LNCaP clone FGC (cell line): ENCODE data around the gene TDRD1.

Source experiments
- DNase-seq: peaks from one replicate; pipeline ENCODE4 v3.0.0-alpha.2; 2011; ENCODE audit warnings: low read depth
- H3K4me3 ChIP-seq: 2 replicates; pipeline ENCODE4 v1.5.1; 2011; ENCODE audit warnings: mild to moderate bottlenecking, low read depth, low read length, control low read depth
- TF ChIP-seq, protein P1 (sequence below): IDR thresholded peaks from 2 replicates; pipeline ENCODE4 v1.5.1; 2012; ENCODE audit warnings: mild to moderate bottlenecking; ENCODE audit not compliant: control insufficient read depth, insufficient read depth; ENCODE audit errors: extremely low read depth

Gene TDRD1

DNA sequence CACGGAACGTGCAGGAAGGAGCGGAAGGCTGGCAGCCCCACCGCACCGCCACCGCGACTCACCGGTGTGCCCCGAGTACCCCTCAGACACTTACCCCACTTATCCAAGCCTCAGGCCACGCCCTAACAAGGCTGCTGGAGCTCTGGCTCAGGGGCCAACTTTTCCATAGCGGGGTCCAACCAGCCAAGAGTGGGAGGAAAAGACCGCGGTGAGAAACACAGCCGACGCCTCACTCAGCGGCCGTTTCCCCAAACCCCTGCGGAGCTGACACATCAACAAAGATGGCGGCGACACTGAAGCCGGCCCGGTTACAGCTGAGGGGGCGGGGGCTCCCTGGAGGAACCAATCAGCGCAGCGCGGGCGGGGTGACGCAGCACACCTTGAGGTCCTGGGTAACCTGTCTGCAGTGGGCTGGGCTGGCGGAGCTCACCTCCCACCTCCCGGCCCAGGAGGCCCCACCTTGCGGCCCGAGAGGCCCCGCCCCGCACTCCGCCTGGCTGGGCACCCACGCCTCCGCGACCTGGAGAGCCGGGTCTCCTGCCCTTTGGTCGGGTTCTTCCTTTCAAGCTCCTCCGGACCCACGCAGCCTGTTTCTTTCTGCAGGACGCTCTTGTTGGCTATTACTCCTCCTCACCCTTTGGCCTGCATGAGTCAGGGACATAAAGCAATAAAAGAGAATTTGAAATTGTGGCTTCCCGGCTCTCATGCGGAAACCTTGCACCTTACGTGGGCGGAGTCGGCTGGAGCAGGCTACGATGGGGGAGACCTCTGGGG, 5.0 kb upstream of the TDRD1 start, which contains the start of gene CCDC186:
Gene CCDC186, minus strand, starts transcription at position 283 of the 774 bp plus-strand sequence. CDS start 10,935 bp downstream, outside the sequence.
- peak; percentile 95 for DNase-seq
- H3K4me3 ChIP-seq, result peak within 1 kb of the TSS; percentile 94
- TF ChIP-seq, protein P1, sequence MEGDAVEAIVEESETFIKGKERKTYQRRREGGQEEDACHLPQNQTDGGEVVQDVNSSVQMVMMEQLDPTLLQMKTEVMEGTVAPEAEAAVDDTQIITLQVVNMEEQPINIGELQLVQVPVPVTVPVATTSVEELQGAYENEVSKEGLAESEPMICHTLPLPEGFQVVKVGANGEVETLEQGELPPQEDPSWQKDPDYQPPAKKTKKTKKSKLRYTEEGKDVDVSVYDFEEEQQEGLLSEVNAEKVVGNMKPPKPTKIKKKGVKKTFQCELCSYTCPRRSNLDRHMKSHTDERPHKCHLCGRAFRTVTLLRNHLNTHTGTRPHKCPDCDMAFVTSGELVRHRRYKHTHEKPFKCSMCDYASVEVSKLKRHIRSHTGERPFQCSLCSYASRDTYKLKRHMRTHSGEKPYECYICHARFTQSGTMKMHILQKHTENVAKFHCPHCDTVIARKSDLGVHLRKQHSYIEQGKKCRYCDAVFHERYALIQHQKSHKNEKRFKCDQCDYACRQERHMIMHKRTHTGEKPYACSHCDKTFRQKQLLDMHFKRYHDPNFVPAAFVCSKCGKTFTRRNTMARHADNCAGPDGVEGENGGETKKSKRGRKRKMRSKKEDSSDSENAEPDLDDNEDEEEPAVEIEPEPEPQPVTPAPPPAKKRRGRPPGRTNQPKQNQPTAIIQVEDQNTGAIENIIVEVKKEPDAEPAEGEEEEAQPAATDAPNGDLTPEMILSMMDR, result no peak

DNA sequence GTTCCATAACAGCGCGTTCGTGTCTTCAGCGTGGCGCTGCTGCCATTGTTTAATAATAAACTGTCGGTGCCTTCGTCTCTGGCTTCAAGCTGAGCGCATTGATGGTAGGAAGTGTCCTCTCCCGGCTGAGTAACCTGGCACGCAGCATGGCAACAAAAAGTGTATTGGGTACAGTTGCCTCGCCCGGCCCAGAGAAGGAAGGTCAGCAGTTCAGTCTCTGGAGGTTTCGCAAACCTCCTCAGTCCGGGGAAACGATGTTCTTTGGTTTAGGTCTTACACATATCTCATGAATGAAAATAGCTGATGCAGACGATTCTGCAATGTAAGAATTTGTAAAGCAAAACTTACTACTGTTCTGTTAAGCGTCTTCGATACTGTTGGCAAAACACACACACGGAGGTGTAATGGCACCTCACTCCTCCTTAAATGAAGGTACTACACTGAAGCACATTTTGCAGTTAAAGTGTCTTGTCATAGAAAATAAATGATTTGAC, 4.4 kb upstream of the TDRD1 start:
- peak overlapping the region; percentile 94 for H3K4me3 ChIP-seq
- TF ChIP-seq, protein P1, result no peak
- no peak for DNase-seq

DNA sequence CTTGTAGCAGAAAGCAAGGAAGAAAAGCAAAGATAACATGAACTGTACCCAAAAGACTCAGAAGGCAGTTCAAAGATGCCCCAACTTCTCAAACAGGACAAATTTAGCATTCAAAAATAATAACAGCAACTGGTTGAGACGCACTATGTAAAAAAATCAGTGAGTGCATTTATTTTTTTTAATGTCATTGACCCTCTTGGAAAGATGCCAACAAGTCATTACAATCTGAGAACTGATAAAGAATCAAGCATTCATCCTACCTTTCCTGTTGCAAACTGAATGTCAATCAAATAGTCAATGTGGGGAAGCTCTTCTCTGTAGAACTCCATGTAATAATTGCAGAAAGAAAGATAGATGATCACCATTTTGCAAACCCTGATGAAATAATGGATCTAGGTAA, 3.5 kb upstream of the TDRD1 start:
- no peak overlapping the region for H3K4me3 ChIP-seq
- TF ChIP-seq, protein P1, result no peak
- no peak for DNase-seq

DNA sequence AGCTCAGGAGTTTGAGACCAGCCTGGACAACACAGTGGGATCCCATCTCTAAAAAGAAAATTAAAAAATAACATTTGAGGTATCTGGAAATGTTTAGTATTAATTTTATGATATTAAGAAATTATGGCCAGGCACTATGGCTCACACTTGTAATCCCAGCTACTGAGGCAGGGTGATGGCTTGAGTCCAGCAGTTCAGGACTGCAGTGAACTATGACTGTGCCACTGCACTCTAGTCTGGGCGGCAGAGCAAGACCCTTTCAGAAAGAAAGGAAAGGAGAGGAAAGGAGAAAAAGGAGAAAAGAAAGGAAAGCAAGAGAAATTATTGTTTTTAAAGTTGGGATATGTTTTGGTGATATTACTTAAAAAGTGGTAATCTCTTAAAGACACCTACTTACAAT, 2.6 kb upstream of the TDRD1 start:
- TF ChIP-seq, protein P1, result no peak
- H3K4me3 ChIP-seq, result no peak overlapping the region
- no peak for DNase-seq

DNA sequence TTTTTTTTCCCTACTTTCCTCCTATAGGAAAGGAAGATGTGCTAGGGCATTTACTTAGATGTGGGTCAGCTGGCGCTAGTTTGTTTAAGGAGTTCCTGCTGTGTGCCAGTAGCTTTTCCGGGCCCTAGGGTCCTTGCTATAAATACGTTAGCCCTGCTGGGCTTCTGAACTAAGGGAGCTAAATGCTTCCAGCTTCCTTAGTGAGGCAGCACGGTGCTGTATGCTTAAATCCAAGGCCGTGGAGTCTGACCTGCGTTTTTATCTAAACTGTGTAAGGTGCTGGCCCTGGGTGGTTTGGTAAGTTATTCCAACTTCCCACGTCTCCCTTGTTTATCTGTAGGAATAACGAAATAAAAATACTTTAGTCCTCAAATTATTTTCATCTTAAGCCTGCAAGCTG, 594 bp downstream of the TDRD1 start:
- H3K4me3 ChIP-seq, result peak overlapping the region; percentile 21
- DNase-seq, result peak; percentile 69
- TF ChIP-seq, protein P1, result no peak

DNA sequence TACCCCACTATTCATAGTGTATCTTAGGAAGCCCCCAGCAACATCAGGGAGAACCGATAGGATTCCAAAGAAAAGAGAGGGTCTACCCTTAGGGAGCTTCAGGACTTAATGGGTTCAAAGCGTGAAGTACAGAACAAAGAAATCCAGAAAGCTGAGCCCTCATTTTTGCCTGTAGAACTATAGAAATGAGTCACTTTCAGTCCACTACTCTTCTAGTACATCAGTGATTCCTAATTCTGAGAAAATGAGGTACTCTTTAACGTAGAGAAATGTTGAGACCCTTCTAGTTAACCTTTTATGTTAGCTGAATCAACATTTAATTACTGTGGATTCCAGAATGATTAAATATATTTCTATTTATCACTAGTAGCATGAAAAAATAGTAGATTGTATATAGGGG, 1.8 kb downstream of the TDRD1 start:
- no peak for DNase-seq
- TF ChIP-seq, protein P1, result no peak
- H3K4me3 ChIP-seq, result no peak overlapping the region
